ENCODE measurements around the gene SLN.

Gene SLN

DNA sequence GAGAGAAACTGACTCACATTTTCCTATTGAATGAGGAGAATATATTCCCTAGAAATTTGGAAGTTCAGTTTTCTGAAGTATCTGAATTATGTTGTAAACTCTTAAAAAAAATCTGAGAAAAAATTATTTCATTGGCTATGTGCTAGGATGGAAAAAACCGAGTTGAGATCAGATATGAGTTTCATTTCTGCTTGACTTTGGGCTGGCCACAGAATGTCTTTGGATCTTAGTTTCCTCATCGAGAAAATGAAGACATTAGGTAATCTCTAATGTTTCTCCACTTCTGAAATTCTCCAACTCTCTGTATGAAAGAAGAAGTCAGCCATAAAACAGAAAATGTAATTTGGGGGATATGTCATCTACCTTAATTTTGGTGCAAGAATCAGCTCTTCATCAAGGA is 28.8 kb downstream of the SLN start:
- WGBS, 2 experiments (ENCODE audit: insufficient coverage in 2 of 2) = 86 to 100% methylated on average over 1 of the region's 2 CpGs
- Histone ChIP-seq H3K36me3 (ENCODE audit: control insufficient read depth, insufficient read depth, low read length) (no peaks in the 10 kb centered on the region), H3K27ac (ENCODE audit: low read depth, low read length, severe bottlenecking) (no peak overlapping the region), H3K9me3 (ENCODE audit: control insufficient read depth, low read length) (no peaks in the 10 kb centered on the region), H3K4me1 (ENCODE audit: control insufficient read depth, insufficient read depth, low read length, poor library complexity, severe bottlenecking) (no peaks in the 10 kb centered on the region), H3K4me3 (ENCODE audit: extremely low read depth, insufficient read depth, low read length, poor library complexity, severe bottlenecking) (no peak overlapping the region)

DNA sequence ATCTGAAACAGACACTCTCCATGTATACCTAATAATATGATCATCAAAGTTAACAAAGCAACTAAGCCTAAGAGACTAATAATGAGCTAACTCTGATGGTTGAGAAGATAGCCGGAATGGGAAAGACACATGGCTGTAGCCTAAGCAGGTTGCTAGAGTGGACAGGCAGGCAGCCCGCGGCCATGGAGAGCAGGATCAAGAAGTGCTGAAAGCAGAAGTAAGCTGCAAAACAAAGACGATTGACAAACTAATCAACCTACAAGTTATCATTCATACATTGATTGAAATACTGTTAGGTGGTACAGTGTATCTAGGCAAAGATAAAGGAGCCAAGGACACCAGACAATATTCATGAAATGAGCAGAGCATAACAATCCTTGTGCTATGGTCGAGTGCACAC is 29.3 kb downstream of the SLN start:
- no peaks in the 10 kb centered on the region for H3K9me3 ChIP-seq (ENCODE audit: control insufficient read depth, low read length)
- 75 to 100% methylated on average over 1 to 2 of the region's 5 CpGs for WGBS, 2 experiments (ENCODE audit: insufficient coverage in 2 of 2)

DNA sequence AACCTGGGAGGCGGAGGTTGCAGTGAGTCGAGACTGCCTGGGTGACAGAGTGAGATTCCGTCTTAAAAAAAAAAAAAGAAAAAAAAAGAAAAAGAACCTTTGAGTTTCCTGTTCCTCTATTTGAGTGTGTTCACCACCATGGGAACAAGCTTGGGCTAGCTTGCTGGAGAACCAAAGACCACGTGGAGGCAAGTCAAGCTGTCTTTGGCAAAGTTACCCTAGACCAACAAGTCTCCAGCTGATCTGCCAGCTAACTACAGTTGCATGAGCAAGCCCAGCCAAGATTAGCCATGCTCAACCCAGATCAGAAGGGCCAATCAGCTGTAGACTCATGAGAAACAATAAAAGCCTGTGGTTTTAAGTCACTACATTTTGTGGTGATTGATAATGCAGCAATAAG is 29.7 kb downstream of the SLN start:
- Histone ChIP-seq H3K4me3 (ENCODE audit: extremely low read depth, insufficient read depth, low read length, poor library complexity, severe bottlenecking) (no peak overlapping the region), H3K4me1 (ENCODE audit: control insufficient read depth, insufficient read depth, low read length, poor library complexity, severe bottlenecking) (no peaks in the 10 kb centered on the region), H3K27ac (ENCODE audit: low read depth, low read length, severe bottlenecking) (no peak overlapping the region), H3K36me3 (ENCODE audit: control insufficient read depth, insufficient read depth, low read length) (no peaks in the 10 kb centered on the region), H3K9me3 (ENCODE audit: control insufficient read depth, low read length) (no peaks in the 10 kb centered on the region)
- WGBS, 2 experiments (ENCODE audit: insufficient coverage in 2 of 2) = 78 to 93% methylated on average over 1 to 2 of the region's 4 CpGs

More for the DNA sequence above, 29.3 kb downstream of the SLN start:
- Histone ChIP-seq H3K36me3 (ENCODE audit: control insufficient read depth, insufficient read depth, low read length) (no peaks in the 10 kb centered on the region), H3K4me3 (ENCODE audit: extremely low read depth, insufficient read depth, low read length, poor library complexity, severe bottlenecking) (no peak overlapping the region), H3K27ac (ENCODE audit: low read depth, low read length, severe bottlenecking) (no peak overlapping the region), H3K4me1 (ENCODE audit: control insufficient read depth, insufficient read depth, low read length, poor library complexity, severe bottlenecking) (no peaks in the 10 kb centered on the region)

DNA sequence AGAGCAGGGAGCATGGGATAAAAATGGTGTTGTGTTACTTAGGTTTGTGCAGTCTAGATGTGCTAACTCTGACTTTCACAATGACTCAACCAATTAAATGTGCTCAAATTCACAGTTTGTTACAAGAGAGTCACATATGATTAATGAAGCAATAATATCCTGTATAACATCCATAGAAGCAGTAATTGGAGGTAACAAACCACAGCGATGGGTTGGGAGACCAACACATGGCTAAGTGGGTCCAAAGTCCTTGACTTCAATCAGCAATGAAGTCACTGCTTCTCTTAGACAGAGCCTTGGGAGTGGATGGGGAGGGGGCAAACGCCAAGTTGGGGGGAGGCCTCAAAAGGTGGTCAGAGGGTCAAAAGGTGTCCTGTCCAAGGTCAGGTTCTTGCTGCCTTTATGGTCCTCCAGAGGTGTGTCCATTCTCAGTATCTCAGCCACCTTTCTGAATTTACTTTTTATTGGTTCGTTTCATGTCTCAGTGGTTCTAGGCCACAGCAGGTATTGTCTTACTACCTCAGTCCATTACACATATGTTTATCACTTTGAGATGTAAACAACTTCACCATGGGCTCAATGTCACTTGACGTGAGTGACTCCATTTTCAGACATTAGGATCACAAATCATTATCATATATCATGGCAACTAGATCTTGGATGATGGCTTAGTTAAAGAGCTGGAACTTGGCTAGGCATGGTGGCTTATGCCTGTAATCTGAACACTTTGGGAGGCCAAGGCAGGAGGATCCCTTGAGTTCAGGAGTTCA is 32.4 kb downstream of the SLN start:
- H3K4me1 ChIP-seq (ENCODE audit: control insufficient read depth, insufficient read depth, low read length, poor library complexity, severe bottlenecking) = no peaks in the 10 kb centered on the region
- 79 to 100% methylated on average over 2 to 4 of the region's 4 CpGs for WGBS, 2 experiments (ENCODE audit: insufficient coverage in 2 of 2)
- no peak overlapping the region for H3K4me3 ChIP-seq (ENCODE audit: extremely low read depth, insufficient read depth, low read length, poor library complexity, severe bottlenecking)
- H3K36me3 ChIP-seq (ENCODE audit: control insufficient read depth, insufficient read depth, low read length) = no peaks in the 10 kb centered on the region
- no peaks in the 10 kb centered on the region for H3K9me3 ChIP-seq (ENCODE audit: control insufficient read depth, low read length)
- no peak overlapping the region for H3K27ac ChIP-seq (ENCODE audit: low read depth, low read length, severe bottlenecking)

DNA sequence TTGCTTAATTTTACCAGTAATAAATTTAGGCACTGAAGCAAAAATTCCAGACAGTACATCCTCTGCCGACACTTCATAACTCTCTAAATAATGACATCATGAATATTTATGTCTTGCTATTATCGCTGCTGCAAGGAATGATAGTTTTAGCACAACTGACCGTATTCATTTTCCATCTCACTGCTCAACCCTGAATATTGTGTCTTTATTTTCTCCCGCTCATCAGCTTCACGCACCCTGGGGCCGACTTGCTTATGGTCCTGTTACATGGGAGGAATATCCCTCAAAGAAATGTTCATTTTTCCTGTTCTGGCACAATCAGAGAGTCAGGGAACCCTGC is 33.3 kb downstream of the SLN start:
- no peak overlapping the region for H3K27ac ChIP-seq (ENCODE audit: low read depth, low read length, severe bottlenecking)

DNA sequence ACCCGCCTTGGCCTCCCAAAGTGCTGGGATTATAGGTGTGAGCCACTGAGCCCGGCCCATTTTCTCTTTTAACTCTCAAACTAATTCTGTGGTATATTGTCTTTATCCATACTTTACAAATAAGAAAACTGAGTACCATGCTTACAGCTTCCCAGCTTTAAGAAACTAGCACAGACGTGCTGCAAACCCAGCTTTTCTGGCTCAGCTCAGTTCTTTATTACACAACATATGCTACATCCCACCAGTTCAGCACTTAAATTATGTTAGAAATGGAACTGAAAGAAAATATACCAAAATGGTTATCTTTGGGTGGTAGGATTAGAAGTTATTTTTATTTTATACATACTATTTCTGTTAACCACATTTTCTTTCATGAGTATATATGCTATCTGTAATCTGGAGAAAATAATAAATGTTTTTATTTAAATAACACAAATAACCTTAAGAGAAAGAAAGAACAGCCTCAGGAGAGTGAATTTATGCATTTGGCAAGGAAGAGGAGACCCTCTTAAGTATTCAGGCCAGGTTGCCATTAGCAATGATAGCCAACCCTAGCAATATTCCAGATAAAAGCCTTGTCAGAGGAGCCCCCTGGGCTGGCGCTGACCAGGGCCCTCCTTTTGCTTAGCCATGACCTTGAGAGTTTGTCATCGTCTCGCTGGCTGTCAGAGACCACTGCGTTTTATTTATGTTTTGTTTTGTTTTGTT is 33.8 kb downstream of the SLN start:
- Histone ChIP-seq H3K27ac (ENCODE audit: low read depth, low read length, severe bottlenecking) (no peak overlapping the region), H3K4me1 (ENCODE audit: control insufficient read depth, insufficient read depth, low read length, poor library complexity, severe bottlenecking) (no peaks in the 10 kb centered on the region), H3K36me3 (ENCODE audit: control insufficient read depth, insufficient read depth, low read length) (no peaks in the 10 kb centered on the region), H3K9me3 (ENCODE audit: control insufficient read depth, low read length) (no peaks in the 10 kb centered on the region), H3K4me3 (ENCODE audit: extremely low read depth, insufficient read depth, low read length, poor library complexity, severe bottlenecking) (no peak overlapping the region)
- no CpG with 5 or more reads among the region's 7 CpGs for WGBS, 2 experiments (ENCODE audit: insufficient coverage in 2 of 2)

More for the DNA sequence above, 33.3 kb downstream of the SLN start:
- H3K4me3 ChIP-seq (ENCODE audit: extremely low read depth, insufficient read depth, low read length, poor library complexity, severe bottlenecking) = no peak overlapping the region
- H3K36me3 ChIP-seq (ENCODE audit: control insufficient read depth, insufficient read depth, low read length) = no peaks in the 10 kb centered on the region
- H3K9me3 ChIP-seq (ENCODE audit: control insufficient read depth, low read length) = no peaks in the 10 kb centered on the region
- no peaks in the 10 kb centered on the region for H3K4me1 ChIP-seq (ENCODE audit: control insufficient read depth, insufficient read depth, low read length, poor library complexity, severe bottlenecking)
- 72 to 100% methylated on average over 1 to 5 of the region's 6 CpGs for WGBS, 2 experiments (ENCODE audit: insufficient coverage in 2 of 2)

DNA sequence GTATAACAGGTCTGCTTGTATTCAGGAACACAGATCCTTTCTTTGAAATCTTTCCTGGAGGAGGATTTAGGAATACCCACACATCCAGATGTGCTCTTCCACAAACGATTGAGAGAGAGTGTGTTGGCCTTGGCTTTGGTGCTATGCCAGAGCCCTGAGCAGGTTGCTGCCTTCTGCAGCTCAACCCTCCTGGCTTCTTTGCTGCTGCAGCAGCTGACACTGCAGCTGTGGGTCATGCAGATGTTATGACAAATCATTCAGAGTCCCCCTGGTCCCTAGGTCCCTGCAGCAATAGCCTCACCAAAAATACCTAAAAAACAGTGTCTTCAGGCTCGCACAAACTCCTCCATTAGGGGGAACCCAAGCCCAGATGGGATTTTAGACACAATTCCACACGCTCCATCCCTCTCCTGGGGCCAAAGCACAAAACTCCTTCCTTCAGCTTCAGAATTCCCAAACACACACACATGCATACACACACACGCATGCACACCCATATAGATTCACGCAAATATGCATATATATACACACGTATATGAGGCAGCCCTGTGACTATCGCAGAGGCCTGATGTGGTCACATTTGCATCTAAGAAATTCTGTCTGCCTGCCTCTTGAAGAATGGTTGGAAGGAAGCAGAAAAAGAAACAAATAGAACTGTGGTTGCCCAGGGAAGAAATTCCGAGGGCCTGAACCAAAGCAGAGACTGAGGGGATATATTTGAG is 35.4 kb downstream of the SLN start:
- Histone ChIP-seq H3K9me3 (ENCODE audit: control insufficient read depth, low read length) (no peaks in the 10 kb centered on the region), H3K36me3 (ENCODE audit: control insufficient read depth, insufficient read depth, low read length) (no peaks in the 10 kb centered on the region), H3K27ac (ENCODE audit: low read depth, low read length, severe bottlenecking) (no peak overlapping the region), H3K4me3 (ENCODE audit: extremely low read depth, insufficient read depth, low read length, poor library complexity, severe bottlenecking) (no peak overlapping the region), H3K4me1 (ENCODE audit: control insufficient read depth, insufficient read depth, low read length, poor library complexity, severe bottlenecking) (no peaks in the 10 kb centered on the region)
- WGBS, 2 experiments (ENCODE audit: insufficient coverage in 2 of 2) = 86 to 87% methylated on average over 7 to 8 of the region's 8 CpGs

DNA sequence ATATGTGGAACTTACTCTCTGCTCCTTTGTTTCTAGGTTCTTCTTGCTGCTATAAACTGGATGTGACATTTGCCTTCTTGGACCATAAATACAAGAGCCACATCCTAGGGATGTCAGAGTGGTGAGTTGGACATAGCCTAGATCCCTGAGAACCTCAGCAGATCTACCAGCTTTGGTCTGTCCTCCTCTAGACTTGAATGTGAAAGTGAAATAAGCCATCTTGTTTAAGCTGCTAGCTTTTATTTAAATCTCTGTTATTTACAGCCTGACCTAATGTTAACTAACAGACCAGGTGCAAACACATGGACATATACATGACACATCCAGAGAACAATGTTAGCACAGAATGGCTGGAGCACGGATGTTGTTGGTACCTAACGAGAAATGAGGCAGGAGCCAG is 36.0 kb downstream of the SLN start:
- Histone ChIP-seq H3K36me3 (ENCODE audit: control insufficient read depth, insufficient read depth, low read length) (no peaks in the 10 kb centered on the region), H3K9me3 (ENCODE audit: control insufficient read depth, low read length) (no peaks in the 10 kb centered on the region), H3K4me1 (ENCODE audit: control insufficient read depth, insufficient read depth, low read length, poor library complexity, severe bottlenecking) (no peaks in the 10 kb centered on the region), H3K4me3 (ENCODE audit: extremely low read depth, insufficient read depth, low read length, poor library complexity, severe bottlenecking) (no peak overlapping the region), H3K27ac (ENCODE audit: low read depth, low read length, severe bottlenecking) (no peak overlapping the region)
- 80% methylated on average over 1 of the region's 2 CpGs; no CpG with 5 or more reads in 1 of the 2 experiments for WGBS, 2 experiments (ENCODE audit: insufficient coverage in 2 of 2)

DNA sequence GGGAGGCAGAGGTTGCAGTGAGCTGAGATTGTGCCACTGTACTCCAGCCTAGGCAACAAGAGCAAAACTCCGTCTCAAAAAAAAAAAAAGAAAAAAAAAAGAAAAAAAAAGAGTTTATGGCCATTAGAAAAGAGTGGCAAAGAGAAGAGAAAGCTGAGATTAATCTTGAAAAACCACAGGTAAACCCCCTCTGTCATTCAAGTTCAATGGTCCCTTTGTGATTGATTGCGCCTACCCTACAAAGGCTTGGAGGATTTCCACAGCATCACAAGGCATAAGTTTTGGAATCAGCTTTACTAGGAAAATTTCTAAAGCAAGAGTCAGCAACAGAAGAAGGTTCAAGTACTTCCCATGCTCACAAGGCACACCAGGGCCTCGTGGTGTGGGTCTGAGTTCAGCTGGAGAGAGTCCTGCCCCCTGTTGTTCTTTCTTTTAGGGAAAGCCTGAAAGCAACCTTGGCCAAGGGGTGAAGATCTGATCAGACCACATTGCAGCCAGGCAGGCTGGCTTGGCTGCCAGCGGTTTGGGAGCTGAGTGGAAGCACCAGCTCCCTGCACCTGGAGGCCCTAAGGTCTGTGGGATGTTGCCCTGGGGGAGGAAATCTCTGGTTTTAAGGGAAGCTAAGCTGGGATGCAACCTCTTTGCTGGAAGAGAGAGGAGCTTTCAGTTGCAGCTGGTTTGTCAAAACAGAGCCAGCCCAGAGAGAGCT is 41.8 kb downstream of the SLN start:
- Histone ChIP-seq H3K36me3 (ENCODE audit: control insufficient read depth, insufficient read depth, low read length) (no peaks in the 10 kb centered on the region), H3K27ac (ENCODE audit: low read depth, low read length, severe bottlenecking) (no peak overlapping the region), H3K4me1 (ENCODE audit: control insufficient read depth, insufficient read depth, low read length, poor library complexity, severe bottlenecking) (no peaks in the 10 kb centered on the region), H3K4me3 (ENCODE audit: extremely low read depth, insufficient read depth, low read length, poor library complexity, severe bottlenecking) (no peak overlapping the region), H3K9me3 (ENCODE audit: control insufficient read depth, low read length) (no peaks in the 10 kb centered on the region)
- WGBS, 2 experiments (ENCODE audit: insufficient coverage in 2 of 2) = 67 to 89% methylated on average over 2 to 3 of the region's 4 CpGs

DNA sequence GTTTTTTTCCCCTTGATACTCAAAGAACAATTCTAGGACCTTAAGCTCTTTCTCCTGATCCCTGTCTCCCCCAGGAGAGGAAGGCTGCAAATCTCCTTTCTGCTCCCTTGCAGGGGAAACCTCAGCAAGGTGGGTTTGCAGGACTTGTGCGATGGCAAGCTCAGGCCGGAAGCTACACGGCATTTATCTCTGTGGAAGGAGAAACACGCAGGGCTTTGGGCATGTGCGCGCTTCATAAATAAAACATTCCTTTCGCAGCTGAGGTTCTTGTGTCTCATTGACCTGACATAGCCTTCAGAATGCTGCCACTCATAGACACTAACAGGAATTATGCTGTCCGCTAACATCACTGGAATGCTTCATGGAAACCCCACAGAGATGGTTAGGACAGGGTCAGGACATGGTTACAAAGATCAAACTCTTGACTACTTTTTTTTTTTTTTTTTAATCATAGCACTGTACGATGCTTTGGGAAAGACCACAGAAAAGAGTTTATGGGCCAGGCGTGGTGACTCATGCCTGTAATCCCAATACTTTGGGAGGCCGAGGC is 42.6 kb downstream of the SLN start:
- Histone ChIP-seq H3K4me3 (ENCODE audit: extremely low read depth, insufficient read depth, low read length, poor library complexity, severe bottlenecking) (no peak overlapping the region), H3K27ac (ENCODE audit: low read depth, low read length, severe bottlenecking) (no peak overlapping the region), H3K9me3 (ENCODE audit: control insufficient read depth, low read length) (no peaks in the 10 kb centered on the region), H3K4me1 (ENCODE audit: control insufficient read depth, insufficient read depth, low read length, poor library complexity, severe bottlenecking) (no peaks in the 10 kb centered on the region), H3K36me3 (ENCODE audit: control insufficient read depth, insufficient read depth, low read length) (no peaks in the 10 kb centered on the region)
- WGBS, 2 experiments (ENCODE audit: insufficient coverage in 2 of 2) = 86 to 91% methylated on average over 10 of the region's 11 CpGs
